K562 (cell line): ENCODE data around the gene BRD7. TPM values are rescaled to one million over a fixed set of nuclear protein-coding genes. Genes with fewer than 3 reads are reported as not detected.
A peak's percentile ranks its signal among the peaks of the same experiment; 100 is the strongest.

ENCODE experiments used
- CTCFL ChIP-seq: IDR thresholded peaks from 2 replicates; pipeline ENCODE4 v1.6.1; 2011; ENCODE audit warnings: borderline replicate concordance, low read depth, mild to moderate bottlenecking, moderate library complexity, low read length; ENCODE audit not compliant: insufficient read depth, poor library complexity, severe bottlenecking
- GABPA ChIP-seq: fragments of 200-800 bp; sonication (Bioruptor generic); conservative IDR thresholded peaks from 2 replicates; pipeline ENCODE4 v1.6.1; 2016; ENCODE audit warnings: low read depth, missing genetic modification characterization, missing compliant biosample characterization
- MYBL2 ChIP-seq, 2 experiments: fragments of 450-650 bp in 1 of 2; sonication (generic) in 1 of 2; formaldehyde crosslinking in 1 of 2; IDR thresholded peaks; 2 replicates each; pipeline versions ENCODE4 v1.6.1 to v1.8.1; 2017 to 2022; ENCODE audit warnings: borderline replicate concordance in 1 of 2, inconsistent platforms in 1 of 2, low read depth in 1 of 2, mild to moderate bottlenecking in 1 of 2, missing genetic modification reagents in 1 of 2, moderate library complexity in 1 of 2
- SIN3B ChIP-seq: fragments of 450-650 bp; IDR thresholded peaks from 2 replicates; pipeline ENCODE4 v1.6.1; 2017; ENCODE audit warnings: low read depth, mild to moderate bottlenecking, moderate library complexity
- ZBTB11 ChIP-seq, 3 experiments: fragments of 200-800 bp in 1 of 3; fragments of 250-450 bp in 1 of 3; fragments of 450-650 bp in 1 of 3; sonication (Bioruptor Pico) in 1 of 3; sonication (Bioruptor generic) in 1 of 3; formaldehyde crosslinking in 1 of 3; IDR thresholded peaks; 2 replicates each; pipeline versions ENCODE4 v1.6.1 to v1.8.0; 2016 to 2022; ENCODE audit warnings: mild to moderate bottlenecking in 2 of 3, missing genetic modification characterization in 2 of 3, missing compliant biosample characterization in 1 of 3, moderate library complexity in 1 of 3
- ZNF79 ChIP-seq: fragments of 250-450 bp; sonication (Bioruptor Pico); IDR thresholded peaks from 2 replicates; pipeline ENCODE4 v1.4.0; 2020; ENCODE audit warnings: low read depth, mild to moderate bottlenecking, moderate library complexity
- polyA plus RNA-seq, 8 experiments: library from polyadenylated mRNA; depleted of rRNA in 4 of 8; stranded (reverse) in 5 of 8; unstranded in 3 of 8; fragments of >200 nt; fragmentation: Nextera tagmentation in 2 of 8; fragmentation: Illumina TruSeq in 1 of 8; extraction: Ambion mirVana in 2 of 8; extraction: Trizol in 1 of 8; gene quantifications; 2 replicates each; pipeline versions ENCODE4 v1.2.1 to v1.2.3, GENCODE V29; 2011 to 2014; ENCODE audit warnings: inconsistent platforms in 1 of 8, missing spikeins in 1 of 8
- total RNA-seq, 7 experiments: library from RNA; depleted of rRNA in 6 of 7; stranded (reverse); fragments of >200 nt in 6 of 7; fragmentation: Illumina TruSeq in 2 of 7; extraction: Trizol in 2 of 7; gene quantifications; 2 replicates each; pipeline versions ENCODE4 v1.2.1 to v1.2.3, GENCODE V29; 2011 to 2021; ENCODE audit warnings: low replicate concordance in 1 of 7

Gene BRD7
- total and polyA plus RNA-seq, 9 of the 15 experiments (the other 6 are each of a cell fraction or from before 2014, with no cell fraction given) = 20.6 to 101 (median 68.7) TPM

- peak; percentile 28 for TF ChIP-seq CTCFL
- TF ChIP-seq GABPA (tag) = peak; percentile 89
- no peak for TF ChIP-seq ZNF79
- TF ChIP-seq MYBL2 (IDR thresholded peaks at IDR 0.05; ENCODE audit: low read depth) = no peak
- no peak for TF ChIP-seq MYBL2 (CRISPR knock-in tag; IDR thresholded peaks at IDR 0.05; ENCODE audit: borderline replicate concordance)
- 0 out of 2 replicates have a peak, but pooled peaks have one; percentile 14 for TF ChIP-seq SIN3B
- TF ChIP-seq ZBTB11 (CRISPR knock-in tag; IDR thresholded peaks at IDR 0.05) = peak in 1 of 3 experiments; percentile 88; a peak in 3 of 6 replicates
- TF ChIP-seq, all 486 proteins: peak for 37
These were observed at the start of gene BRD7 (continued) for GRCh38 chr16:50368410-50369132.
